HuH-7.5 (cell line): ENCODE data around the gene KRTAP13-3.

Experiments
- DNase-seq: peaks from one replicate; pipeline ENCODE4 v3.0.0; 2011; ENCODE audit warnings: low spot score

KRTAP13-3 gene, protein sequence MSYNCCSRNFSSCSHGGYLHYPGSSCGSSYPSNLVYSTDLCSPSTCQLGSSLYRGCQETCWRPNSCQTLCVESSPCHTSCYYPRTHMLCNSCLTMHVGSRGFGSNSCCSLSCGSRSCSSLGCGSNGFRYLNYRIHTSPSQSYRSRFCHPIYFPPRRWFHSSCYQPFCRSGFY

DNA sequence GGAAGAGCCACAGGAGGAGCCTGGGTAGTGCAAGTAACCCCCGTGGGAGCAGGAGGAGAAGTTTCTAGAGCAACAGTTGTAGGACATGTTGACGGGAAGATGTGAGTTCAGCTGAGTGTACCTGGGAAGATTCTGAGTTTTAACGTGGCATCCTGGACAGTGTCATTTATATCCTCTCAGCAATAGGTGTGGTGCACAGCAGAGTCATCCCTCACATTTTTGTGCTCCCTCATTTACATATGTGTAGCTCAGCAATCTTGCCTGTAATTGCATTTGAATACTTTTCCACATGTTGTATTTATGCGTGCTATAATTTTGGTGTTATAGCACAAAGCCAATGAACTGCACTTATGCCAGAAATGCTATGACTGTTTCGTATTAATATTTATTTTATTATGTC is at the start of gene KRTAP13-3:
TSS of gene KRTAP13-3 (minus strand) at position 101 of the 400 bp plus-strand sequence. CDS start at position 87, 14 bp downstream.
- no peak for DNase-seq

DNA sequence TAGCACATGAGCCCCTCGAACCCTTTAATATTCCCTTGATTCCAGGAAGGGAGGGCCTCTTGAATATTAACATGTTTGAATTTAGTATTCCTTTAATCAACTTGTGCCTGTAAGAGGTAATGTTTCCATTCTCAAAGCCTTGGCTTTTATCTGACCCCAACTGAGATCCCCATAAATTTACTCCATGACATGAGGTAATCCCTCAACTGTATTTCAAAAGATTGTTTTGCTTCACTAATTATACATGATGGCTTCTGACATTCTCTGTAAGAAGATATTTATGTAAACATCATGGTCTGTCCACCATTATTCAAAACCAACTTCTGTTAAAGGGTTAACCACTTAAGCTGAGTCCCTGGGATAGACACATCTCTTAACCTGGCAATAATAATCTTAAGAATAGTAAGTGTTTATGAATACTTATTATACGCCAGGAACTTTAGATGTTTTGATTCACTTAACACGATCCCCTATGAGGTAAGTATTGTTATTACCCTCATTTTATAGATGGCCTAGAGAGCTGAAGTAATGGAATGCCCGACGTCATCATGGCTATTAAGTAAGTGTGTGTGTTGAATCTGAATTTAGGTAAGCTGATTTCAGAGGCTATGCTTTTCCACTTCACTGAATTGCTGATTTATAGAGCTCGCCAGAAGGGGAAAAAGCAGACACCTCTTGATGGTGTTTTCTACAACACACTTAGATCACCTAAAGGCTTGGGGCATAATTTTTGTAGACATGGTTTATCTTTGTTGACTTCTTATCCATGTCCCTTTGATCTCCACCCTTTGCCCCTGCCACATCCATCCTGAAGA is 43.4 kb upstream of the KRTAP13-3 start:
- no peak for DNase-seq

DNA sequence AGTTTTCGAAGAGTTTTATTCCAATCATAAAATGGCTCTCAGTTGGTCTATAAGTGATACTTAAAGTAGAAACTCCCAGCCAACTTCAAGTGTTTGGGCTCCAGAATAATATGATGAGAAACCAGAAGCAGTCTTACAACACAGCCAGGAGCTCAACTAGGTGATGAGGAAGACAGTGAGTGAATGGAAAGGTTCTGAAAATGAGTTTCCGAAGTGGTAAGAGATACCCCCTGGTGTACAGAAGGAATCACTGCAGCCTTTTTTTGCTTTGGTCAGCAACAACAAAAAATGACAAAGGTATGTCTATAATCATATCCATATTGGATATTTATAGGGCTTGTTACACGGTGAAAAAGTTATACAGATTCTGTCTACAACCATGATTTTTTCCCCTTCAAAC is 38.0 kb upstream of the KRTAP13-3 start:
- no peak for DNase-seq

DNA sequence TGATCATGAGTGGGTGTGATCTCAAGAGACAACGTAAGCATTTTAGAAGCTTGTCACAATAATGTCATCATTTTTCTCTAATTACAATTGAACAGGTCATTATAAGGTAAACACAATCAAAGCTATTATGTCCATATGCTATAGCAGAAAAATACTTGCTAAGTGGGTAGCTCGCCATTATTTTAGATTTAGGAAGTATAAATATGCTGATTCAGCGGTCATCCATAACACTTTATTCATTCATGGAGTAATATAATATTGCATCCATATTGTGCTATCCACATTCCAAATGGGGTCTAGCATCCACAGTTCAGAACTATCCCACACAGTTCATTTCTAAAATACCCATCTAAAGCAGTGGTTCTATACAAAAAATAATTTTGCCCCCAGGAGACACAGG is 22.8 kb upstream of the KRTAP13-3 start:
- no peak for DNase-seq

DNA sequence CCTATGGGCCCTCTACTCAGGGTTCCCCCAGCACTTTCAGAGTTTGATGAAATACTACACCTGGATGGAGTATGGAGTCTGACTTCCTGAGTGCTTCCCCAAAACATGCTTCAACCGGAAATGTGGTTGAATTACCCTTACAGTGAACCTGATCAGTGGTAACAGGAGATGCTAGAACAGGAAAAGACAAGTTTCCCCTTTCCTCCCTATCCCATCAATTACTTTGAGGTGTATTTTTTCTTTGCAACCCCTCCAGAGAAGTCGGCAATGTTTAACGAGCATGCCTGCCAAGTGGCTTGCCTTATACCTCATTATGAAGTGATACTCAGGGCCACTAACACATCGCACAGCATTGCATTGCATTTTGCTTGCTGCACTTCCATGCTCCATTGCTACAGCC is 21.3 kb upstream of the KRTAP13-3 start:
- DNase-seq: no peak

DNA sequence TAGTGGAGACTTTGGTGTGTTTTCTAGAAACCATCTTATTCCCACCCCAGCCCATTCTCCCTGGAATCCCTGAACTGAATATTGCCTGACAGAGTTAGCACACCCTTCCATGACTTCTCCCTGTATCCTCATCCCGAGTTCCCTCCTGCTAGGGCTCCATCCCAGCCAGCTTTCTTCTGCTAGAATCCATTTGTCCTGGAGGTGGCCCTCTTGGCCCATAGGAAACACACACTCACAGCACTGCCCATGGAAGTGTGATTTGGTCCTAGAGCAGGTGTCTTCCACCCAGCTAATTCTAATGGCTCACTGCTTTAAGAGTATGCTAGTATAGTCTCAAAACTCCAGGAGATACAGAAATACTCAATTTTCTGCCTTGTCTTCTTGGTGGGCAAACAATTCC is 18.5 kb upstream of the KRTAP13-3 start:
- no peak for DNase-seq

DNA sequence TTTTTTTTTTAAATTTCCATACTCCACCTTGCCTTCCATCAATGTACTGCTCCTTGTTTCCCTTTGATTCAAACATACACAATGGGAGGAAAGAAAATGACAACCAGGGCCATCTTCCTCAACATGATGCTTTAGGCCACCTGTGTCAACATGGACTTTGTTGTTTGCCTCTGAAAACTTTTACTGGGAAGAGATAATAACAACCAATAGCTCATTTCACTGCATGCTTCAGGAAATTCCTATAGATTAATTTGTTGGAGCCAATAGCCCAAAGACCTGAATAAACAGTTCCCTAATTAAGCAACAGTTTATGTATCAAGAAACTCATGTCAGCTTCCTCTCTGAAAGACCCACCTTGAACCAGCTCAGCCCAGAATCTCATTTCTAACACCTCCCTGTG is 17.5 kb upstream of the KRTAP13-3 start:
- no peak for DNase-seq

DNA sequence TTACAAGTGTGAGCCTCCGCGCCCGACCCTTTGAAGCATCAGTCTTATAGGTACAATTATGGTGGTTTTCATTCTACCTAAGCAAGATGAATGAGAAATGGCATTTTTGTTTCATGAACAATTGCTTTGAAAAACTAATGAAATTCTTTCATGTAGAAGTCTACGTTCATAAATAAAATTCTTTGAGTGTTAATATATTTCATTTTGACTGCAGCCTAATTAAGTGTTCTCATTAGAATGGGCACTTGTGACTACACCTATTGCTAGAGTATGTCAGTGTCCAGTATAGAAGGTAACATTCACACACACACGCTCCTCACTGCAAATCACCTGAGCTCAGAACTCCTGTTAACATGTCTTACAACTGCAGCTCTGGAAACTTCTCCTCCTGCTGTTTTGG is 14.2 kb upstream of the KRTAP13-3 start, which contains the start of gene KRTAP15-1:
TSS of gene KRTAP15-1 (plus strand) at position 301 of the 400 bp plus-strand sequence. CDS start at position 354, 53 bp downstream.
- no peak for DNase-seq

DNA sequence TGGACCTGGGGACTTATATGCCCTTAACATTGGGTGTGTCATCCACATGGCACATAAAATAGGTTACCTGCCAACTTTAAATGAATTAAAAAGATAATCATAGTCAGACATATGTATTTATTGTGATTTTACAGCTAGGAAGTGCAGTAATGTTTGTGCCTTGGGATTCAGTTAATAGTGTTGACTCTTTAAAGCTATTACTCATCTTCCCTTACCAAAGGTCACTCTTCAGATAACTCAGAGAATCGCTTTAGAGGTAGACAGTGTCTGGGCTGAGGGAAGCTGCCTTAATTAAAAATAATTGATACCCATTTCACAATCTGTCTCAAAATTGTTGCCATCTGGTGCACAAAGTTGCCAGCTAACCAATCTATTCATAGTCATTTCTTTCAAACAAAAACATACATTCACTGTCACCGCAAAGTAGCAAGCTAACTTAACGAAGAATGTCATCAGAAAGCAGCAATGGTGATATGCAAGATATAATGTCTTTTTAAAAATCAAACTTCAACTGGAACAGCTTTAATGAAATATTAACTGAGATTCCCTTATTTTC is 11.4 kb upstream of the KRTAP13-3 start:
- no peak for DNase-seq

DNA sequence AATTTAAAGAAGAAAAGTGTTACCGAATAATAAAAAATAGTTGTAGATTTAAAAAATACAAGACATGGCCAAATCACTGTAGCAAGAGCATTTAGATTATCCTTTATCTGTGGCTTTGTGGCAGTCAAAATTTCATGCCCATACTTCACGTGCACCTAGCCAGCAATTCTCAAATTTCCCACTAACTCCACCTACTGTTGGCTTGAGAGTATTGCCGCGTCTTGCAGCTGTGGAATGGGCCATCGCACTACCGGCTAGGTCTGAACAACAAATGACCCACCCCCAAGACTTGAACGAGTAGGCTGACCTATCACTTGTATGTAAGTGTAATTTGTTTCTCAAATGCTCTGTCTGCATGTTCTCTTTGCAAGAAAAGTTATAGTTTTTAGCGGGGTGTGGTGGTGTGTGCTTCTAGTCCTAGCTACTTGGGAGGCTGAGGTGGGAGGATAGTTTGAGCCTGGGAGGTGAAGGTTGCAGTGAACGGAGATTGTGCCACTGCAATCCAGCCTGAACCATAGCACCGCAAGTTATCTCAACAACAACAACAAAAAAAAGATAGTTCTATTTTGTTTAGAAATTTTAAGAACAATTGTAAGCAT is 8.4 kb upstream of the KRTAP13-3 start:
- DNase-seq: no peak

DNA sequence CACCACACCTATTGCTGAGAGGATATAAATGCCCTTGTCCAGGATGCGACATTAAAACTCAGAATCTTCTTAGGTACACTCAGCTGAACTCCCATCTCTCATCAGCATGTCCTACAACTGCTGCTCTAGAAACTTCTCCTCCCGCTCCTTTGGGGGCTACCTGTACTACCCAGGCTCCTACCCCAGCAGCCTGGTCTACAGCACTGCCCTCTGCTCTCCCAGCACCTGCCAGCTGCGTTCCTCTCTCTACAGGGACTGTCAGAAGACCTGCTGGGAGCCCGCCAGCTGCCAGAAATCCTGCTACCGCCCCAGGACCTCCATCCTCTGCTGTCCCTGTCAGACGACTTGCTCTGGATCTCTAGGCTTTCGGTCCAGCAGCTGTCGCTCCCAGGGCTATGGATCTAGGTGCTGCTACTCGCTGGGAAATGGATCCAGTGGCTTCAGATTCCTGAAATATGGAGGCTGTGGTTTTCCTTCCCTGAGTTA is 4.5 kb upstream of the KRTAP13-3 start, which contains the start of gene KRTAP13-4:
TSS of gene KRTAP13-4 (plus strand) at position 51 of the 486 bp plus-strand sequence. CDS start at position 107, 56 bp downstream.
- no peak for DNase-seq

DNA sequence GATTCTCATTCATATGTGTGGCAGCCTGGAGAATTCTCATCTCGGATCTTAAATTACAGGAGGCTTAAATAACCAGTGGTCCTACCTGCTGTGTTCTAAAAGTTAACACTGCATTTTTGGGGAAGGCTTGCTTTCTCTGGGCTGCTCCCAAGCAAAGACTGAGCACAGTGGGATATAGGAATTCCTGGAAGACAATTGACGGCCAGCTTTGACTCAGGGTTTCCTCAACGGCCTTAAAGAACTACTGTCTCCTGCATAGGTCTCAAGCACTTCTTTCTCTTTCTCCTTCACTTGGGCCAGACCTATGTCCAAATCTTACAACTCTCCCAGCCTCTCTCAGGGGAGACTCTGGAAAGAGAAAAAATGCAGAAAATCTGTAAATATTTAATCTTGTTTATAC is 1.0 kb upstream of the KRTAP13-3 start:
- no peak for DNase-seq

DNA sequence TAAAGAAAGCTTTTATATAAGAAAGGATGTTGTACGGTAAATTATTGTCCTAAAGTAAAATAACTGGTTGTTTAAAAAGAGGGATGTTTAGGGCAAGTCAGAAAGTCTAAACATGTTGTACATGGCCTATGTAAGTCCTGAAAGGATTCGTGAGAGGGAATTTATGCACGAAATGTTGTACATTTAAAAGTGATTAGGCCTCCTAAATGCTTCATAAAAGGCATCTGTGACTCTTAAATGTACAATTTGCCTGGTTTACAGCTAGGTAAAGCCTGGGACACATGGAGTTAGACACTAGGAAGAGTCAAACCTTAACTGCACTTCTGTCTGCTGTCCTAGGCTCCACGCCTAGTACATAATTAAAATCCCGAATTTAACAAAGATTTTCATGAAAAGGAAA is 9.7 kb downstream of the KRTAP13-3 start:
- DNase-seq: no peak

DNA sequence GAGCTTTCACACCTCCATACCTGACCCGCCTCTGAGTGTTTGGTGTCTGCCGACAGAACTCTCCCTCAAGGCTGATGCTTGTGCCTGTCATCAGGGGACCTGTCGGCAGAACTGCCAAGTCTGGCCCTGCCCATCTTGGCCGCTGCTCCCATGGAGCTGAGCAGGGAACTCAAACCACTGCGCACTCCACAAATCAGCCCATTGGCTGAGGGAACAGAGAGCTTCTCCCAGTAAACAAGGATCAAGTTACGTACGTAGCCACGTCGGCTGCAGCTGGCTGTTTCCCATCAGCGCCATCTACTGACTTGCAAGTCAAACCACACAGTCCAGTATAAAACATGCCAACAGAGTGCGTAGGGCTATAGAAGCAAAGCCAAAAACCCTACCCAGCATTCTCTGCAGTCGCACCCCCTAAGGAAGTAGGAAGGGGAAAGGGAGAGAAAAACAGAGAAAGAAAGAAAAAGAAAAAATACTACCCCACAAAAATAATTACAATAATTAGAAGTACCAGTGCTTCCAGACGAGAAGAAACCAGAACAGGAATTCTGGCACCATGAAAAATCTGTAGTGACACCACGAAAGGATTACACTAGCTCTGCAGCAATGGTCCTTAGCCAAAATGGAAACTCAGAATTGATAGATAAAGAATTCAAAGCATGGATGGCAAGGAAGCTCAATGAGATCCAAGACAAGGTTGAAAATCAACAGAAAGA is 16.8 kb downstream of the KRTAP13-3 start:
- DNase-seq: peak; percentile 13

DNA sequence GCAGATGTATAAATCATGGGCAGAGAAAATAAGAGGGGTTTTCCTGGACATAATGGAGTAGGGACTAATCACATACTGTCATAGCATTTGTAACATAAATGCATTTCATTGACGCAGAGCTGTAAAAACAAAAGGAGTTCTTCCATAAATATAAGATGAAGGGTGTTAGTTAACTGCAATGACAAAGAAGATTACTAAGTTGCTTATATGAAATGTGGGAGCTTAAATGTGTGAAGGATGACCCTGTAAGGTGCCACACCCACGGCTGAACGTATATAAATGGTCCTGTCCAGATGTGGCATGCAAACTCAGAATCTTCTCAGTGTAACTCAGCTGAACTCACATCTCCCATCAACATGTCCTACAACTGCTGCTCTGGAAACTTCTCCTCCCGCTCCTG is 30.0 kb downstream of the KRTAP13-3 start, which contains the start of gene KRTAP13-1:
TSS of gene KRTAP13-1 (plus strand) at position 301 of the 400 bp plus-strand sequence. CDS start at position 357, 56 bp downstream.
- no peak for DNase-seq

DNA sequence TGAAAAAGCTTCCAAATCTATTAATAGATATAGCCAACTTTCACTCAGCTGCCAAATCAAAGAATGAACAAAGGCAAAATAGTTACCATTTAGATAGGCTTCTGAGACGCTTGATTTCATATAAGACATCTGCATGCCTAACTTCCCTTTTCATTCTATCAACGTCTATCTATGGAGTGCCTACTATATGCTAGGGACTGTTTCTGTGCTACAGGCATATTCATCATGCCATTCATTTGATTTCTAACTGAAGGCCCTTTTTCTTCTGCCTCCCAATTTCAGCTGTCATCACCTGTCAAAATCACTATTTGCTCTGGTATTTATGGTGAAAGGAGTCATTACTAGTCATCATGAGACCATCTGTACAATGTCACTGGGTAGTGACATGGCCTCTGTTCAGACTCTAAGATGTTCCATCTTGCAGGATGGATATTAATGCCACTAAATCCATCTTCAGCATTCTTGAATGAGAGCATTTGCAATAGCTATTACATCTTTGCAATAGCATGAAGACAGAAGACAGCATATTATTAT is 34.2 kb downstream of the KRTAP13-3 start:
- no peak for DNase-seq

DNA sequence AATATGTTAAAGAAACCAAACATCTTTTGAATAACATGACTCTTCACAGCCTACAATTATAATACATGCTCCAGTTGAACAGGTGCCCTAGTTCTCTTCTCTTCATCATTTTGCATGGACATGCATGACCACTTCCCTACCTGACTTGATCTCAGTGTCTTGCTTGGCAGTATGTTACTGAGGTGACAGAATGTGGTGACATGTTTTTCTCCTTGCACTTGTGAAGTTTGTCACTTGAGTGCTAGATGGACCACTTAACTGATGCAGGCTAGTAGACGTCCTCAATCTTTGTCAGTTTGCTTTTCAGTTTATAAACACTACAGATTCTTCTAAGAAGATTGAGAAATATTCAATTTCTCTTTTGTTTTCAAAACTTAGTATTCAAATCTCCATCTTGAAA is 43.5 kb downstream of the KRTAP13-3 start:
- DNase-seq: no peak
